Sciatic nerve (tissue), 2 donors: ENCODE results near the gene ATAT1. TPM values are rescaled to one million over a fixed set of nuclear protein-coding genes. Genes with fewer than 3 reads are reported as not detected.

Experiments used
- ATAC-seq: fragments of 200-7000 bp; cut with Tn5 transposase; one replicate; pipeline ENCODE4 v1.9.1; 2020; ENCODE audit warnings: mild to moderate bottlenecking, moderate library complexity
- DNase-seq: peaks from one replicate; pipeline ENCODE4 v3.0.0-alpha.2; 2020; ENCODE audit warnings: low spot score
- intact Hi-C: fragments of 100-400 bp; cut with DNase I; formaldehyde crosslinking; loops from one replicate; pipeline ENCODE4 v1.14.2; 2022
- microRNA-seq: library from miRNA; unstranded; fragments of <30 nt; microRNA quantifications from one replicate; pipeline ENCODE4 v1.2.0, GENCODE V29; 2020
- total RNA-seq: library from RNA; stranded (reverse); fragmentation: NEBNext Ultra II Directional; extraction: Animal tissue kit (Norgen Biotek cat#: 25700); gene quantifications from one replicate; pipeline ENCODE4 v1.2.1, GENCODE V29; 2021
- donor health status: DM: no; HTN: no; CAD: no.
- donor health status: DM: no; HTN: no; CAD: no.

Gene ATAT1
- total RNA-seq, 1 donor from 2014 or later, result 14.8 TPM

GRCh38 chr6:30691208-30691847 is 64.7 kb downstream of the ATAT1 start:
- DNase-seq (no peak), ATAC-seq (no peak)
- intact Hi-C loops, result no loop called here

Small RNAs within 50 kb of the gene (microRNA-seq; reads per million reads assigned to microRNA genes)
- 23.2 reads per million, percentile 35 among the genes with 10 or more reads in this experiment for gene MIR877

Other genes starting within 250 kb of the ATAT1 start
- 546 TPM for gene HLA-E, start 137.4 kb upstream of the ATAT1 start, total RNA-seq
- 63.3 TPM for gene GNL1, start 70.4 kb upstream of the ATAT1 start, total RNA-seq
- 10.9 TPM for gene PRR3, start 69.6 kb upstream of the ATAT1 start, total RNA-seq
- 39.1 TPM for gene ABCF1, start 55.4 kb upstream of the ATAT1 start, total RNA-seq
- 76.9 TPM for gene PPP1R10, start 9.6 kb upstream of the ATAT1 start, total RNA-seq
- gene MRPS18B, start 9.0 kb upstream of the ATAT1 start, total RNA-seq, result 33.7 TPM
- 17.0 TPM for gene C6orf136, start 20.3 kb downstream of the ATAT1 start, total RNA-seq
- gene DHX16, start 46.1 kb downstream of the ATAT1 start, total RNA-seq, result 25.2 TPM
- gene PPP1R18, start 59.8 kb downstream of the ATAT1 start, total RNA-seq, result 93.0 TPM
- 11.0 TPM for gene NRM, start 64.1 kb downstream of the ATAT1 start, total RNA-seq
- 43.2 TPM for gene MDC1, start 90.4 kb downstream of the ATAT1 start, total RNA-seq
- gene TUBB, start 93.5 kb downstream of the ATAT1 start, total RNA-seq, result 292 TPM
- gene FLOT1, start 115.8 kb downstream of the ATAT1 start, total RNA-seq, result 172 TPM
- 40.7 TPM for gene IER3, start 117.7 kb downstream of the ATAT1 start, total RNA-seq